ENCODE data around the gene DAP3.
A peak's percentile ranks its signal among the peaks of the same experiment; 100 is the strongest.
"Not testable (repeated sequence)": the region's sequence is repeated elsewhere in the genome, so short reads cannot be mapped to it uniquely, and the experiment has no call there.

Gene DAP3

GRCh38 chr1:155687705-155688323 lies 1.1 kb upstream of the DAP3 start:
- not testable (repeated sequence) for DNase-seq (ENCODE audit: low spot score)

- DNase-seq (ENCODE audit: low spot score) = peak; percentile 99
Measured at GRCh38 chr1:155688324-155689080, 389 bp upstream of the DAP3 start, which contains the start of gene YY1AP1. YY1AP1 (minus strand) TSS chr1:155688774; CDS start chr1:155680436, 8,338 bp downstream.

- no peak for DNase-seq (ENCODE audit: low spot score)
Measured at GRCh38 chr1:155691992-155692528, 3.2 kb downstream of the DAP3 start.

GRCh38 chr1:155694167-155694566 lies 5.3 kb downstream of the DAP3 start:
- DNase-seq (ENCODE audit: low spot score) = no peak

- DNase-seq (ENCODE audit: low spot score) = no peak
Measured at GRCh38 chr1:155695072-155695471, 6.2 kb downstream of the DAP3 start.

GRCh38 chr1:155695608-155696007 lies 6.7 kb downstream of the DAP3 start:
- no peak for DNase-seq (ENCODE audit: low spot score)

- no peak for DNase-seq (ENCODE audit: low spot score)
Measured at GRCh38 chr1:155696524-155696923, 7.6 kb downstream of the DAP3 start.

GRCh38 chr1:155697046-155697445 lies 8.2 kb downstream of the DAP3 start:
- no peak for DNase-seq (ENCODE audit: low spot score)

- DNase-seq (ENCODE audit: low spot score) = not testable (repeated sequence)
Measured at GRCh38 chr1:155697616-155698015, 8.7 kb downstream of the DAP3 start.

GRCh38 chr1:155698382-155699038 lies 9.6 kb downstream of the DAP3 start:
- peak; percentile 52 for DNase-seq (ENCODE audit: low spot score)

- not testable (repeated sequence) for DNase-seq (ENCODE audit: low spot score)
Measured at GRCh38 chr1:155699062-155699461, 10.2 kb downstream of the DAP3 start.

- DNase-seq (ENCODE audit: low spot score) = not testable (repeated sequence)
Measured at GRCh38 chr1:155701675-155702074, 12.8 kb downstream of the DAP3 start.

- no peak for DNase-seq (ENCODE audit: low spot score)
Measured at GRCh38 chr1:155703216-155703615, 14.3 kb downstream of the DAP3 start.

- not testable (repeated sequence) for DNase-seq (ENCODE audit: low spot score)
Measured at GRCh38 chr1:155704414-155704813, 15.5 kb downstream of the DAP3 start.

GRCh38 chr1:155706139-155706538 lies 17.2 kb downstream of the DAP3 start:
- peak; percentile 7 for DNase-seq (ENCODE audit: low spot score)

- no peak for DNase-seq (ENCODE audit: low spot score)
Measured at GRCh38 chr1:155709391-155709790, 20.5 kb downstream of the DAP3 start.

GRCh38 chr1:155711457-155711856 lies 22.6 kb downstream of the DAP3 start:
- DNase-seq (ENCODE audit: low spot score) = not testable (repeated sequence)

GRCh38 chr1:155712636-155713035 lies 23.7 kb downstream of the DAP3 start:
- DNase-seq (ENCODE audit: low spot score) = not testable (repeated sequence)

GRCh38 chr1:155713075-155713474 lies 24.2 kb downstream of the DAP3 start:
- no peak for DNase-seq (ENCODE audit: low spot score)

GRCh38 chr1:155715056-155715455 lies 26.2 kb downstream of the DAP3 start:
- not testable (repeated sequence) for DNase-seq (ENCODE audit: low spot score)

GRCh38 chr1:155715777-155716176 lies 26.9 kb downstream of the DAP3 start:
- no peak for DNase-seq (ENCODE audit: low spot score)

- no peak for DNase-seq (ENCODE audit: low spot score)
Measured at GRCh38 chr1:155717041-155717440, 28.1 kb downstream of the DAP3 start.
